ENCODE results near the gene DNTT.

The DNTT gene

GRCh38 chr10:96380821-96381220, 76.6 kb downstream of the DNTT start (continued):
- TF ChIP-seq ZNF518A (tag by site-specific recombination; conservative IDR thresholded peaks at IDR 0.05; ENCODE audit: low read depth), result no peak
- TF ChIP-seq ZNF677 (tag by site-specific recombination; IDR thresholded peaks at IDR 0.05), result no peak

GRCh38 chr10:96384506-96384905, 80.3 kb downstream of the DNTT start:
- no peaks in the 10 kb centered on the region for H3K4me1 ChIP-seq (ENCODE audit: control insufficient read depth, insufficient read depth, low read length)
- H3K36me3 ChIP-seq (ENCODE audit: control insufficient read depth in 2 of 2, insufficient read depth in 1 of 2, low read length in 2 of 2), result no peaks in the 10 kb centered on the region
- ChIA-PET CTCF (interaction anchor here (0.7 to 1.3 kb wide), 4 partner anchors 12 to 127 kb away, joined by 3 to 4 read pairs (median 4); no protein-coding TSS in a partner anchor), POLR2A (no interaction called here)
- no peak for TF ChIP-seq ZNF16 (tag by site-specific recombination; IDR thresholded peaks at IDR 0.05; ENCODE audit: low read depth)
- H3K9me3 ChIP-seq (ENCODE audit: control insufficient read depth, insufficient read depth, low read depth, low read length), result no peaks in the 10 kb centered on the region
- H3K27ac ChIP-seq (ENCODE audit: extremely low read depth, low read depth, low read length), result no peak overlapping the region
- H3K4me3 ChIP-seq (ENCODE audit: low read depth, low read length), result no peak overlapping the region

- Histone ChIP-seq H3K36me3 (ENCODE audit: control insufficient read depth in 2 of 2, insufficient read depth in 1 of 2, low read length in 2 of 2) (no peaks in the 10 kb centered on the region), H3K9me3 (ENCODE audit: control insufficient read depth, insufficient read depth, low read depth, low read length) (no peaks in the 10 kb centered on the region), H3K27ac (ENCODE audit: extremely low read depth, low read depth, low read length) (no peak overlapping the region), H3K4me1 (ENCODE audit: control insufficient read depth, insufficient read depth, low read length) (no peaks in the 10 kb centered on the region), H3K4me3 (ENCODE audit: low read depth, low read length) (no peak overlapping the region)
- ChIA-PET CTCF (interaction anchor here (0.9 to 2.2 kb wide), 4 partner anchors 9 to 13 kb away, joined by 3 to 6 read pairs (median 4); no protein-coding TSS in a partner anchor), POLR2A (no interaction called here)
- TF ChIP-seq TSHZ1 (tag by site-specific recombination; IDR thresholded peaks at IDR 0.05; ENCODE audit: borderline replicate concordance) (no peak), SP2 (tag by site-specific recombination; IDR thresholded peaks at IDR 0.05) (no peak), ZNF560 (tag by site-specific recombination; IDR thresholded peaks at IDR 0.05; ENCODE audit: borderline replicate concordance) (no peak), ZNF221 (tag by site-specific recombination; IDR thresholded peaks at IDR 0.05; ENCODE audit: borderline replicate concordance) (no peak), ZNF184 (tag by site-specific recombination; IDR thresholded peaks at IDR 0.05) (no peak), ZNF391 (tag by site-specific recombination; IDR thresholded peaks at IDR 0.05; ENCODE audit: borderline replicate concordance, low read depth) (no peak), ZNF132 (tag by site-specific recombination; IDR thresholded peaks at IDR 0.05; ENCODE audit: borderline replicate concordance) (no peak), ZEB2 (tag by site-specific recombination; IDR thresholded peaks at IDR 0.05) (no peak)
Observed at GRCh38 chr10:96387161-96387560, 82.9 kb downstream of the DNTT start.

- H3K36me3 ChIP-seq (ENCODE audit: control insufficient read depth in 2 of 2, insufficient read depth in 1 of 2, low read length in 2 of 2), result no peaks in the 10 kb centered on the region
- no peaks in the 10 kb centered on the region for H3K4me1 ChIP-seq (ENCODE audit: control insufficient read depth, insufficient read depth, low read length)
- no peaks in the 10 kb centered on the region for H3K9me3 ChIP-seq (ENCODE audit: control insufficient read depth, insufficient read depth, low read depth, low read length)
- CTCF ChIA-PET, result interaction anchor here (2.2 kb wide), 1 partner anchor 13 kb away, joined by 6 read pairs; no protein-coding TSS in a partner anchor
- POLR2A ChIA-PET, result no interaction called here
- no peak overlapping the region for H3K4me3 ChIP-seq (ENCODE audit: low read depth, low read length)
- TF ChIP-seq ZNF239 (tag by site-specific recombination; IDR thresholded peaks at IDR 0.05), result no peak
- no peak for TF ChIP-seq ZEB2 (tag by site-specific recombination; IDR thresholded peaks at IDR 0.05)
- no peak for TF ChIP-seq PRDM2 (tag by site-specific recombination; IDR thresholded peaks at IDR 0.05; ENCODE audit: borderline replicate concordance)
- no peak for TF ChIP-seq ZFP37 (tag by site-specific recombination; IDR thresholded peaks at IDR 0.05)
- TF ChIP-seq ZNF623 (tag by site-specific recombination; IDR thresholded peaks at IDR 0.05), result no peak
- no peak overlapping the region for H3K27ac ChIP-seq (ENCODE audit: extremely low read depth, low read depth, low read length)
Observed at GRCh38 chr10:96387601-96388000, 83.4 kb downstream of the DNTT start.

Data from HEK293 (cell line).